ELR (cell line): ENCODE results near the gene SLITRK3.
A peak's percentile ranks its signal among the peaks of the same experiment; 100 is the strongest.

Source experiments
- DNase-seq: peaks from one replicate; pipeline ENCODE4 v3.0.0-alpha.2; 2015; ENCODE audit warnings: low read depth

The SLITRK3 gene

DNA sequence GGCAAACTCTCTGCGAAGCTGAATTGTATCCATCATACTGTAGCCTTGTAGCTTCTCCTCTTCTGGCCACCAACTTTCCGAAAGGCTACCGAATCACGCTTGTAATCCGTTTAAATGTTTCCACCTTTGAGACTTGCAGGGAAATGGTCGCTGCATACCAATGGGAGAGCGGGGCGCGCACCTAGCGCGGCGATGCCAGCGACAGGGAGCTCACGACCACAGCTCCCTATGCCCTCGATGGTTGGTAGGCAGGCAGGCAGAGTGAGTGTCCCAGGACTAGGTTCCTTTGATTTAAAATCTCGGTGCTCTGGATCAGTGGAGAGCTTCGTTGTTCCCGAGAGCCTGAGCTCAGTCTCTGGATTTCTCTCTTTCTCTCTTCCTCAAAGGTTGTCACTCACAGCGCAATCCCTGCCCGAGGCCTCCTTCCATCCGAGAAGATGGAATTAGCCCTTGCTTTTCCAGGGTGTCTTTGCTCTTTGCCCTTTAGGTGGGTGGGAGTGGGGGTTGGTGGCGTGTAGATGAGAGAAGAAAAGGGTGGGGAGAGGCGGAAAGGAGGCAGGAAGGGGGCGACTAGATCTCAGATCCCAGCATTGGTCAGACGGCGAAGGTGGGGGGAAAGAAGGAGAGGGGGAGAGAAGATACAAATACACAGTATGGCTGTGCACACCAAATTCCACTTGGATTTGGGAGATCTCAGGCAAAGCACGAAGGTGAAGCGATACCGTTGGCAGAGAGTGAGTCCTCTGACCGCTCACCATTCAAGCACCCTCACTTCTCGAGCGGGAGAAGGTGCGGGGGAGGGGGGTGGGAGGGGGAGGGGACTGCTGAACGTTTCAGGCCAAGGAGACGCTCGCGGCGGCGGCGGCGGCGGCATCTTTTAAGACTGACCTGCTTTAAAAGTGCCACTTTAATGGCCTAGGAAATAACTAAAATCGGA is at the start of gene SLITRK3:
SLITRK3 (minus strand) TSS at position 745 of the 937 bp plus-strand sequence. CDS start 5,554 bp downstream, outside the sequence.
- no peak for DNase-seq

DNA sequence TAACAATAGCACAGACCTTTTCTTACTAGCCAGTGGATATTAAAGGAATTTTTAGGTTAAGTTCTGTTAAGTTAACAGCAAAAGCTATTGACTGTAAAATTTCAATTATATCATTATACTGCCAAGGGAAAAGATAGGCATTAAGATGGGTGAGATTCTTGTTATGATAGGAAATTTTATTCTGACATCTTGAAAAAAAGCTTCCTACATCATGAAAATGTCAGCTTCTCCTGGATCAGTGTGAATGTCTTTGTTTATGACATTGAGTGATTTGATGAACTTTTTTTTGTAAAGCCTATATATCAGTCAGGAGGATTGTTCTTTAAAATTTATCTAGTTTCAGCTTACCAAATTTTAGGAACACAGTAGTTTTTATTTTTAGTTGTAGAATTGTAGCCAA is 47.4 kb upstream of the SLITRK3 start:
- no peak for DNase-seq

- DNase-seq = peak; percentile 36
These were observed 37.5 kb upstream of the SLITRK3 start for GRCh38 chr3:165233501-165234195.

DNA sequence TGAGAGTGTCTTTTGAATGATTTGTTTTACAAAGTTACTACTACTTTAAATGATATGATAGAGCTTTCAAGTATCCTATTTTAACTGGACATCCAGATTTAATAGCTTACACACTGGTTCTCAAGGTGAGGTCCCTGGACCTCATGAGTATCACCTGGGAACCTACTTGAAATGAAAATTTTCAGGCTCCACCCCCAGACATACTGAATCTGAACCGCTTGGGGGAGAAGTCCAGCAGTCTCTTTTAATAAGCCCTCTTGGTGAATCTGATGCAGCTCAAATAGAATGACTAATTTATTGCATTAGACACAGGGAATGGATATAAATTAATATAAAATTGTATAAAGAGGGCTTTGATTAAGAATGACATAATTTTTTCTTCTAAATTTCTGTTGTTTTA is 29.4 kb upstream of the SLITRK3 start:
- no peak for DNase-seq

DNA sequence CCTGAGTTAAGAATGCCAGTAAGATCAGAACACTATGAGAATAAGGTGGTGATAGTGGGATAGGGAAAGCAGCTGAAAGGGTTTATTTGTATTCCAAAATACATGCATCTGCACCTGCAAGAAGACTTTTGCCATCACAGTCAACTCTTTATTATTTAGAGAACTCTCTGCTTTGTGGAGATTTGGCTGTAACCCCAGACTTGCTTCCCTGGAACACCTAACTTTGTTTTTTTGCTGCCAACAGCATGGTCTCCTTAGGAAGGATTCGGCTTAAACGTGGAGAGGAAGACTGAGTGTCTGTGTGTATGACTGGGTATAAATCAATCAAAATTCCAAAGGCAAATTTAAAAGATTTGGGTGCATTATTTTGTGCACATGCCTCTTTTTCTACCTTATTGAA is 21.6 kb upstream of the SLITRK3 start:
- DNase-seq = no peak

DNA sequence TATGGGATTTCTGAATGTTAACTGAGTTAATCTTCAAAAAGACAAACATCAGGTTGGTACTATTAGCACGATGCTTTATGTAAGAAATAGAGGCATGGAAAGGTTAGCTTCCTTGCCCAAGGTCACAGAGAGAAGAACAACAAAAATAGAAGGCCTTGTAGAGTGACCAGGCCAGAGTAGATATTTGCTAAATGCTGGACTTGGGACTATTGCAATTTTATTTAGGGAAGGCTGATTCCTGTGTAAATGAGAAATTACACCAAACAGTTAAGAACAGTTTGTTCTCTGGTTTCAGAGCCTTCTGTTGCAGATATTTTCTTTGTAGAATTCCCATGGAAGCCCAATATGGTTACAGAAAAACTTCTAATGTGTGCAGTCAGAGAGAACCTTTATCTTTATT is 16.4 kb upstream of the SLITRK3 start:
- DNase-seq = no peak

DNA sequence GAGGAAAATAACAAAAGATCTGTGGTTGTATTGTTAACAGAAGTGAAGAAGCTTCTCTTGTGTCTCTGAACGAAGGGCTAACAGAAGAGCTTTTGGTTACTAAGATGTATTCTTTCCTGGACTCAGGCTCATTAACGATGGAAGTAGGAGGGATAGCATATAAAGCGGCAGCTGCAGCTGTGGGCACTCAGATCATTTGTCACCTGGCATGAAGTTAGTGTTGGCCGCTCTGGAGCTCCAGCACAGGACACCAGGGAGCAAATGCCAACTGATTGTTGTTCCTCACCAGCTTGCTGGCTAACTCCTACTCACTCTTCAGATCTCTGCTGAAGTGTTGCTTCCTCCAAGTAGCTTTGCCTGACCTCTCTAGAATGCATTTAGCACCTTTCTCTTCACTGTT is 15.5 kb upstream of the SLITRK3 start:
- no peak for DNase-seq

DNA sequence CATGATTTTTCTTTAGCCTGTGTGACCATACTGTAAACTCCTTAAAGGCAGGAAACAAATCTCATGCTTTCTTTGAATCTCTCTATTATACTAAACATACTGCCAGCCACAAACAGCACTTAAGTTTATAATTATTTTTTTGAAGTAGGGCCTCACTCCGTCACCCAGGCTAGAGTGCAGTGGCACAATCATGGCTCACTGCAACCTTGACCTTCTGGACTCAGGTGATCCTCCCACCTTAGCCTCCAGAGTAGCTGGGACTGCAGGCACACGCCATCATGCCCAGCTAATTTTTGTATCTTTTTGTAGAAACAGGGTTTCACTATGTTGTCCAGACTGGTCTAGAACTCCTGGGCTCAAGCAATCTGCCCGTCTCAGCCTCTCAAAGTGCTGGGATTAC is 14.5 kb upstream of the SLITRK3 start:
- no peak for DNase-seq

DNA sequence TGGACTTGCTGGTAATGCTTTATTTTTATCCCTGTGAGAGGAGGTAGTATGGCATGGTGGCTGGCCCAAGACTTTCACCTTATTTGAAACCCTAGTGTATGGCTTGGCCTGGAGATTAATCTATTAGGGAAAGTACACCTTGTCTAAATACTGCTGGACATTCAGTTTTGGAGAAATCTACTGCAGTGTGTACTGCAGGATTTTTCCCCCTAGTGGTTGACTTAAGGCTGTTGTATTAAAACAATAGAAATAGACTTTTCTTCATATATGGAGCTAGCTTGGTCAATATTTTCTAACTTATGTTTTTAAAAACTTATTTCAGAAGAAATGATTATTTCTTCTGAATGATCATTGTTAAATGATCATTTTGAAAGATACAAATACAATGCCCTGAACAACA is 13.9 kb upstream of the SLITRK3 start:
- peak; percentile 48 for DNase-seq

GRCh38 chr3:165206454-165207266 is 10.5 kb upstream of the SLITRK3 start:
- DNase-seq = peak; percentile 90

GRCh38 chr3:165204445-165204844 is 8.3 kb upstream of the SLITRK3 start:
- DNase-seq = no peak

GRCh38 chr3:165202995-165203394 is 6.8 kb upstream of the SLITRK3 start:
- no peak for DNase-seq

DNA sequence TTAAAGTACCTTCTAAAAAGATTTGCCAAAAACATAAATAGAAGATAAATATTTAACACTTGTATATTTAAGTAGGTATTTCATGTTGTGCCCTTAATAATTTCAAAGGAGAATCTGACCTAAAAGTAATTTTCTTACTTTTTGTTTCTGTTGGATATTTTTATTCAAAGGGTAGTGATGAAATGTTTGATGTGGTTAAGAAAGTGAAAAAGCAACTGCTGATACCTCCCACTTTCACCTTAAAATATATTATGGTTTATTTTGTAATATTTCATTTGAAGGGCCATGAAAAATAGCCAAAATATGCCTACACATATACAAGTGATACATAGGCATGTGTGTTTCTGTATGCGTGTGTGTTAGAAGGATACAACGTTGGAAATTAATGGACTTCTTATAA is 5.8 kb upstream of the SLITRK3 start:
- no peak for DNase-seq

- DNase-seq = no peak
These were observed 1.3 kb upstream of the SLITRK3 start for GRCh38 chr3:165197481-165197800.

DNA sequence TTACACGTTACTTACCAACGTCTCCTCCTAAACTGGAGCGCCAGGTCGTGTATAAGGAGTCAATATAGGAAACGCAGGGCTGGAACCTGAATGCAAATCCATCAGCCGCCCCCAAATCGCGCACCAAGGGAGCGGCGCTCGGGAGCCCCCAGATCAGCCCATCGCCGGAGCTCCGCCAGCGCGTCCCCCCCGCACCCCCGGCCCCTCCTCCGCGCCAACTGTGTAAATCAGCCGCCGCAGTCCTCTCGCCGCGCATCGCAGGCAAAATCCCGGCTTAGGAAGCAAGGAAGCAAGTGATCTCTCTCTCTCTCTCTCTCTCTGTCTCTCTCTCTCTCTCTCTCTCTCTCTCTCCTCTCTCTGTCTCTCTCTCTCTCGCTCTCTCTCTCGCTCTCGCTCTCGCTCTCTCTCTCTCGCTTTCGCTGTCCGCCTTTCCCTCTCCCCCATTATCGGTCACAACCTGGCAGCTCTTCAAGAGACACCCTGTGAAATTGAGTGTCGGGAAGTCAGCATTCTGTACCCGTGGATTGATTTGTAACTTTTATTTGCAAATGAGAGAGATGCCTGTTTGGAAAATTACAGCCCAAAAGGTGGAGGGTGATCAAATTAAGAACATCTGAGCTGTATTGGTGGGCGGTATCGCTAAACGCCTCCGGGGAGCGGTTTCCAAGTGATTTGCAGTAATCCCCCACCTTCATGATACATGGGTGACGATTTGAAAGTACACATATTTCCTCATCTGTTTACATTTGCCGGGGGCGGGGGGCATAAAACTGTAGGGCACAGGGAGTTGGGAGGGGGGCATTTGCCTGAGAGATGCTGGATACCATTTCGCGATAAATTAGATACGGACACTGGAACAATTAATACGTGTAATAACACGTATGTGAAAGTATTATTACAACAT is 645 bp upstream of the SLITRK3 start:
- no peak for DNase-seq

DNA sequence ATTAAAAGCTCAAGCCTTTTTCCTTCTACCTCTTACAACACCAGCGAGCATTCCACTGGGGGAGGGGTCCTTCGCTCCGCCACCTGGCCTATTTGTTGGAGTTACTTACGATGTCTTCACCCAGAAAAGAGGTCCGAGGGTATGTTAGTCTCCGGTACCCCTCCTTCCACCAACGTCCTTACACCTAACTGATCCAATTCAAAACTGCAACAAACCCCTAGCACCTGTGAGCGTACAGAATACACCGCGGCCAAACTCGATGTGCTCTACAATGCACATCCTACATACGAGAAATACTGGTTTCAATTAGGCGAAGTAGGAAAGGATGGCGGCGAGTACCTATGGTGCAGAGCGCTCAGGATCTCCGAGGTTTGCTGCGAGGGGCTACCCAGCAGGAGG is 944 bp downstream of the SLITRK3 start:
- DNase-seq = no peak

DNA sequence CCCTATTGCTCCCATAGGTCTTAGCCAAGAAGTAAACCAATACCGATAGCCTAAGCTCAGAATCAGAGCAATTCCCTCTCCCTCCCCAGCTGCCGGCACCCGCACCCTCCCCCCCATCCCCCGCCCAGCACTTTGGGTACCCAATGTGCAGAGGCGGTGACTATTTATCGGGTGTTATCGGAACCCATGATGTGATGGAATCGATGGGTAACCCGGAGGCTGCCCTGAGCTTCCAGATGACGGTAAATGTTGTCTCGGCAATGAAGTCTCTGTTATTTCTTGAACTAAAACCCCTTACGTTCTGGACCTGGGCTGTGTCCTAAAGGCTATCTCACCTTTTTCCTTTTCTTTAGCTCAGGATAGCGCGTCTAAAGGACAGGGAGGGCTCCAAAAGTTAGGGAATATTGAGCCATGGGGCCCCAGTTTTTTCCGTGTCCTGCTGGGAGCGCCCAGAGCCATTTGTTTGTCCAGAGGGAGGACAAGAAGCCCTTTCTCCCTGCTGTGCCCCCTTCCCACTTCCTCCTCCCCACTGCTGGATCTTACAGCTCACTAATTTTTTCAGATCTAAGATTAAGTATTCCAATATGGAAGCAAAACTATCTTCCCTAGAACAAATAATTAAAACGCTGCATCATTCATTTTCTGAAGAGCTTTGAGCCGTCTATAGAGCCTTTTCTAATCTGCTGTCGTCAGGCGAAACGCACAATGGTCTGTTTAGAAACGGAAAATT is 1.5 kb downstream of the SLITRK3 start:
- no peak for DNase-seq

GRCh38 chr3:165193366-165194254 is 2.6 kb downstream of the SLITRK3 start:
- DNase-seq = peak; percentile 51

GRCh38 chr3:165192610-165193192 is 3.5 kb downstream of the SLITRK3 start:
- peak; percentile 35 for DNase-seq
